Omental fat pad (tissue), 4 donors: ENCODE measurements around the gene RAG1. TPM values are rescaled to one million over a fixed set of nuclear protein-coding genes. Genes with fewer than 3 reads are reported as not detected.

Experiments
- ATAC-seq: fragments of 150-250 bp; one replicate; pipeline ENCODE4 v1.9.1; 2016; ENCODE audit warnings: mild to moderate bottlenecking, moderate library complexity; ENCODE audit not compliant: low FRiP score
- DNase-seq: peaks from one replicate; pipeline ENCODE4 v3.0.0-alpha.2; 2019; ENCODE audit warnings: low spot score
- total RNA-seq, 4 donors: library from RNA; depleted of rRNA; stranded (reverse); fragments of >200 nt; gene quantifications; one replicate each; pipeline ENCODE4 v1.1.0, GENCODE V29; 2016
- TF ChIP-seq, protein P1 (sequence below), 3 donors: fragments of 450-650 bp; IDR thresholded peaks; one replicate each; pipeline ENCODE4 v1.5.1; 2016 to 2017; ENCODE audit warnings: antibody characterized with exemption in 3 of 3, mild to moderate bottlenecking in 3 of 3, moderate library complexity in 2 of 3

RAG1 gene
- total RNA-seq, 4 donors from 2014 or later = 0.24 to 1.9 (median 0.41) TPM

DNA sequence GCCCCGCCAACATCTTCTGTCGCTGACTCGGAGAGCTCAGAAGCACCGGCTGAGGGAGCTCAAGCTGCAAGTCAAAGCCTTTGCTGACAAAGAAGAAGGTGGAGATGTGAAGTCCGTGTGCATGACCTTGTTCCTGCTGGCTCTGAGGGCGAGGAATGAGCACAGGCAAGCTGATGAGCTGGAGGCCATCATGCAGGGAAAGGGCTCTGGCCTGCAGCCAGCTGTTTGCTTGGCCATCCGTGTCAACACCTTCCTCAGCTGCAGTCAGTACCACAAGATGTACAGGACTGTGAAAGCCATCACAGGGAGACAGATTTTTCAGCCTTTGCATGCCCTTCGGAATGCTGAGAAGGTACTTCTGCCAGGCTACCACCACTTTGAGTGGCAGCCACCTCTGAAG, 6.7 kb downstream of the RAG1 start:
- TF ChIP-seq, protein P1, sequence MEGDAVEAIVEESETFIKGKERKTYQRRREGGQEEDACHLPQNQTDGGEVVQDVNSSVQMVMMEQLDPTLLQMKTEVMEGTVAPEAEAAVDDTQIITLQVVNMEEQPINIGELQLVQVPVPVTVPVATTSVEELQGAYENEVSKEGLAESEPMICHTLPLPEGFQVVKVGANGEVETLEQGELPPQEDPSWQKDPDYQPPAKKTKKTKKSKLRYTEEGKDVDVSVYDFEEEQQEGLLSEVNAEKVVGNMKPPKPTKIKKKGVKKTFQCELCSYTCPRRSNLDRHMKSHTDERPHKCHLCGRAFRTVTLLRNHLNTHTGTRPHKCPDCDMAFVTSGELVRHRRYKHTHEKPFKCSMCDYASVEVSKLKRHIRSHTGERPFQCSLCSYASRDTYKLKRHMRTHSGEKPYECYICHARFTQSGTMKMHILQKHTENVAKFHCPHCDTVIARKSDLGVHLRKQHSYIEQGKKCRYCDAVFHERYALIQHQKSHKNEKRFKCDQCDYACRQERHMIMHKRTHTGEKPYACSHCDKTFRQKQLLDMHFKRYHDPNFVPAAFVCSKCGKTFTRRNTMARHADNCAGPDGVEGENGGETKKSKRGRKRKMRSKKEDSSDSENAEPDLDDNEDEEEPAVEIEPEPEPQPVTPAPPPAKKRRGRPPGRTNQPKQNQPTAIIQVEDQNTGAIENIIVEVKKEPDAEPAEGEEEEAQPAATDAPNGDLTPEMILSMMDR (IDR thresholded peaks at IDR 0.05) = no peak
- ATAC-seq (no peak), DNase-seq (no peak)

DNA sequence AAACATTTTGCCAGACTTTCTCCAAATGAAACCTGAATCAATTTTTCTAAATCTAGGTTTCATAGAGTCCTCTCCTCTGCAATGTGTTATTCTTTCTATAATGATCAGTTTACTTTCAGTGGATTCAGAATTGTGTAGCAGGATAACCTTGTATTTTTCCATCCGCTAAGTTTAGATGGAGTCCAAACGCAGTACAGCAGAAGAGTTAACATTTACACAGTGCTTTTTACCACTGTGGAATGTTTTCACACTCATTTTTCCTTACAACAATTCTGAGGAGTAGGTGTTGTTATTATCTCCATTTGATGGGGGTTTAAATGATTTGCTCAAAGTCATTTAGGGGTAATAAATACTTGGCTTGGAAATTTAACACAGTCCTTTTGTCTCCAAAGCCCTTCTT, 9.6 kb downstream of the RAG1 start:
- ATAC-seq (no peak), DNase-seq (no peak)
- TF ChIP-seq, protein P1 (IDR thresholded peaks at IDR 0.05) = no peak

DNA sequence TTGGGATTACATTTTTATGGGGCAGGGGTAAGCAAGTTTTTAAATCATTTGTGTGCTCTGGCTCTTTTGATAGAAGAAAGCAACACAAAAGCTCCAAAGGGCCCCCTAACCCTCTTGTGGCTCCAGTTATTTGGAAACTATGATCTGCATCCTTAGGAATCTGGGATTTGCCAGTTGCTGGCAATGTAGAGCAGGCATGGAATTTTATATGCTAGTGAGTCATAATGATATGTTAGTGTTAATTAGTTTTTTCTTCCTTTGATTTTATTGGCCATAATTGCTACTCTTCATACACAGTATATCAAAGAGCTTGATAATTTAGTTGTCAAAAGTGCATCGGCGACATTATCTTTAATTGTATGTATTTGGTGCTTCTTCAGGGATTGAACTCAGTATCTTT, 10.1 kb downstream of the RAG1 start:
- TF ChIP-seq, protein P1 (IDR thresholded peaks at IDR 0.05) = no peak
- ATAC-seq (no peak), DNase-seq (no peak)

DNA sequence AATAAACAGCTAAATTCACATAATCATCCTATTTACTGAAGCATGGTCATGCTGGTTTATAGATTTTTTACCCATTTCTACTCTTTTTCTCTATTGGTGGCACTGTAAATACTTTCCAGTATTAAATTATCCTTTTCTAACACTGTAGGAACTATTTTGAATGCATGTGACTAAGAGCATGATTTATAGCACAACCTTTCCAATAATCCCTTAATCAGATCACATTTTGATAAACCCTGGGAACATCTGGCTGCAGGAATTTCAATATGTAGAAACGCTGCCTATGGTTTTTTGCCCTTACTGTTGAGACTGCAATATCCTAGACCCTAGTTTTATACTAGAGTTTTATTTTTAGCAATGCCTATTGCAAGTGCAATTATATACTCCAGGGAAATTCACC, 10.7 kb downstream of the RAG1 start:
- TF ChIP-seq, protein P1 (IDR thresholded peaks at IDR 0.05) = no peak
- DNase-seq (no peak), ATAC-seq (no peak)

DNA sequence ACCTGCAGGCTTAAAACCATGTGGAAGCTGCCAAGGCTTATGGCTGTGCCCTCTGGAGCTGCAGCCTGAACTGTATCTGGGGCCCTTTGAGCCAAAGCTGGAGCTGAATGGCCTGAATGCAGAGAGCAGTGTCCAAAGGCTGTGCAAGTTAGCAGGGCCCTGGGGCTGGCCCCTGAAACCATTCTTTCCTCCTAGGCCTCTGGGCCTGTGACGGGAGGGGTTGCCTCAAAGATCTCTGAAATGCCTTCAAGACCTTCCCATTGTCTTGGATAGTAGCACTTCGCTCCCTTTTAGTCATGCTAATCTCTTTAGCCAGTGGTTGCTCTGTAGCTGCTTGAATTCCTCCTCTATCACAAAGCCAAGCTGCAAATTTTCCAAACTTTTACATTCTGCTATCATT, 13.7 kb downstream of the RAG1 start:
- DNase-seq (no peak), ATAC-seq (no peak)
- TF ChIP-seq, protein P1 (IDR thresholded peaks at IDR 0.05) = no peak

DNA sequence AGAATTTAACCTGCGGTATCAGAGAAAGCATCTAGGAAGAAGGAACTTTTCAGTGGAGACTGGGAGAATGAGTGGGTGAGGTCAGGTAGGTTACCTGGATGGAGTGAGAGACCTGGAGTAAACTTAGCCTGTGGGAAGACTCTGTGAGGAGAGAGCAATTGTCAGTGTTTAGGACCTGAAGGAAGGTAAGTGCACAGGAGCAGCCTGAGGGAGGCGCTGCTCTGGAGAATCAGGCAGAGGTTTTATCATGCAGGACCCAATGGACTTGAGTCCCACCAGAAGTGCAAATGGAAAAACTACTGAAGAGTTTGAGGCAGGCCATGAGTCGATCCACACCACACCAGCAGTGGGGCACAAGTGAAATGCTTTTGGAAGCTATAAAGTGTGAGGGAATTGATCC, 15.9 kb downstream of the RAG1 start:
- TF ChIP-seq, protein P1 (IDR thresholded peaks at IDR 0.05) = no peak
- ATAC-seq (no peak), DNase-seq (no peak)

DNA sequence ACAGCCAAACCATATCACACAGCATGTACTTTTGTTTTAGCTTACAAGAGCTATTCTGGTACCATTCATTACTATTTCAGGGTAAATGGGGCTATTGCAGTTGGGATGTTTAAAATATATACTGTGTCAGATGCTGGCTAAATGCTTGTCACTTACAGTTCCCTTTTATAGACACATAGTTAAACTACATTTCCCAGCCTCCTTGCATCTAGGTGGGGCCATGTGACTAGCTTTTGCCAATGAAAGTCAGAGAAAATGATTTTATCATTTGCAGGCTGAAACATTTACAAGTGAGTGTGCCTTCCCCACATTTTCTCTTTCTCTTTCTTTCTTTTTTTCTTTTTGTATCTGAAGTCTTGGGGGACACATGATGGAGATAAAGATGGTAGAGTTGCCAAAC, 18.7 kb downstream of the RAG1 start:
- TF ChIP-seq, protein P1 (IDR thresholded peaks at IDR 0.05) = no peak
- ATAC-seq (no peak), DNase-seq (no peak)
